Activated gamma-delta T cell (primary cell): ENCODE results near the gene C10orf95.

Experiments
- DNase-seq: peaks from one replicate; lab custom pipeline; 2025; lab: John Stamatoyannopoulos, UW

The C10orf95 gene

GRCh38 chr10:102416283-102416682 is 35.1 kb downstream of the C10orf95 start:
- DNase-seq, result no peak

GRCh38 chr10:102414749-102415148 is 36.6 kb downstream of the C10orf95 start:
- DNase-seq, result no peak

- DNase-seq, result no peak
Observed at GRCh38 chr10:102413806-102414561, 37.4 kb downstream of the C10orf95 start.

- DNase-seq, result no peak
Observed at GRCh38 chr10:102413053-102413705, 38.2 kb downstream of the C10orf95 start.

GRCh38 chr10:102412293-102412692 is 39.0 kb downstream of the C10orf95 start:
- no peak for DNase-seq

- DNase-seq, result no peak
Observed at GRCh38 chr10:102411341-102412255, 39.7 kb downstream of the C10orf95 start.

GRCh38 chr10:102410429-102411073 is 40.8 kb downstream of the C10orf95 start:
- no peak for DNase-seq

- DNase-seq, result no peak
Observed at GRCh38 chr10:102409604-102410428, 41.5 kb downstream of the C10orf95 start.

GRCh38 chr10:102408728-102409603 is 42.4 kb downstream of the C10orf95 start:
- DNase-seq, result peak; percentile 47

- no peak for DNase-seq
Observed at GRCh38 chr10:102408131-102408727, 43.1 kb downstream of the C10orf95 start.

- no peak for DNase-seq
Observed at GRCh38 chr10:102407425-102408130, 43.8 kb downstream of the C10orf95 start.

- no peak for DNase-seq
Observed at GRCh38 chr10:102406815-102407214, 44.5 kb downstream of the C10orf95 start.

GRCh38 chr10:102405632-102406031 is 45.7 kb downstream of the C10orf95 start:
- DNase-seq, result no peak

GRCh38 chr10:102405108-102405571 is 46.2 kb downstream of the C10orf95 start:
- no peak for DNase-seq

GRCh38 chr10:102404361-102405107 is 46.8 kb downstream of the C10orf95 start:
- no peak for DNase-seq

- DNase-seq, result no peak
Observed at GRCh38 chr10:102403115-102403514, 48.2 kb downstream of the C10orf95 start.

GRCh38 chr10:102402512-102402896 is 48.8 kb downstream of the C10orf95 start:
- DNase-seq, result no peak
